HG02943 (cell line): ENCODE measurements around the gene TTC36.
"Not testable (repeated sequence)": the region's sequence is repeated elsewhere in the genome, so short reads cannot be mapped to it uniquely, and the experiment has no call there.

Experiments used
- ATAC-seq: cut with Tn5 transposase; IDR thresholded peaks from one replicate; pipeline ENCODE4 v1.9.1; 2021; ENCODE audit warnings: mild to moderate bottlenecking, low read depth, moderate library complexity; ENCODE audit not compliant: unreplicated experiment

Gene TTC36

GRCh38 chr11:118531597-118532084 lies 4.4 kb downstream of the TTC36 start:
- no peak for ATAC-seq

DNA sequence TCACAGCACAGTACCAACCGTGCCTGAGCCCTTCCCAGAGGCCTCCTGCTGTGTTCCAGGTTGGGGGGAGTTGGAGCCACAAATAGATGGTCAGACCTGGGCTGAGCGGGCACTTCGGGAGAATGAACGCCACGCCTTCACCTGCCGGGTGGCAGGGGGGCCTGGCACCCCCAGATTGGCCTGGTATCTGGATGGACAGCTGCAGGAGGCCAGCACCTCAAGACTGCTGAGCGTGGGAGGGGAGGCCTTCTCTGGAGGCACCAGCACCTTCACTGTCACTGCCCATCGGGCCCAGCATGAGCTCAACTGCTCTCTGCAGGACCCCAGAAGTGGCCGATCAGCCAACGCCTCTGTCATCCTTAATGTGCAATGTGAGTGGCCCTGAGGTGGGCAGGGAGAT lies 4.8 kb downstream of the TTC36 start:
- no peak for ATAC-seq

GRCh38 chr11:118532852-118533768 lies 5.8 kb downstream of the TTC36 start:
- ATAC-seq, result no peak

DNA sequence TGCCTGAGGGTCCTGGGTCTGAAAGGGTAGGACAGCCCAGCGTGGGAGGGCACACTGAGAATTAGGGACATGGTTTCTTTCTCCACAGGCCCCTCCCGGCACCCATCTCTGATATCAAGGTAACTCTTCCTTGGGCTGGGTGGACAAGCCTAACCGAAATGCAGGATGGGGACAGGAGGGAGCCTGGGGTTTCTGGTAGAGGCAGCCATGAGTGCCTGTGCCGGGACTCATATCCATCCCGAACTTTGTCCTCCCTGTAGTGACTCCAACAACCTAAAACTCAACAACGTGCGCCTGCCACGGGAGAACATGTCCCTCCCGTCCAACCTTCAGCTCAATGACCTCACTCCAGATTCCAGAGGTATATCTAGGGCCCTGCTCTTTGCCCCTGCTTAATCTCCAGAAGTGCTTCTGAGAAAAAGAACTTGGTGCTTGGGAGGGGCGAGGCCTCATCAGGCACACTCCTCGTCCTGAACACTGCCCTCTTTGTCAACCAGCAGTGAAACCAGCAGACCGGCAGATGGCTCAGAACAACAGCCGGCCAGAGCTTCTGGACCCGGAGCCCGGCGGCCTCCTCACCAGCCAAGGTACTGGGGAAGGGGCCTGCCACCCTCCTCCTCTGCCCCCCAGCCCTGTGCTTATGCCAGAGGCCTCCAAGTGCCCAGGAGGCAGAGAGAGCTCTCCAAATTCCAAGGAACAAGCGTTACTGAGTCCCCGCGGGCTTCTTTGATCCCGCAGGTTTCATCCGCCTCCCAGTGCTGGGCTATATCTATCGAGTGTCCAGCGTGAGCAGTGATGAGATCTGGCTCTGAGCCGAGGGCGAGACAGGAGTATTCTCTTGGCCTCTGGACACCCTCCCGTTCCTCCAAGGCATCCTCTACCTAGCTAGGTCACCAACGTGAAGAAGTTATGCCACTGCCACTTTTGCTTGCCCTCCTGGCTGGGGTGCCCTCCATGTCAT lies 6.8 kb downstream of the TTC36 start:
- ATAC-seq, result no peak

DNA sequence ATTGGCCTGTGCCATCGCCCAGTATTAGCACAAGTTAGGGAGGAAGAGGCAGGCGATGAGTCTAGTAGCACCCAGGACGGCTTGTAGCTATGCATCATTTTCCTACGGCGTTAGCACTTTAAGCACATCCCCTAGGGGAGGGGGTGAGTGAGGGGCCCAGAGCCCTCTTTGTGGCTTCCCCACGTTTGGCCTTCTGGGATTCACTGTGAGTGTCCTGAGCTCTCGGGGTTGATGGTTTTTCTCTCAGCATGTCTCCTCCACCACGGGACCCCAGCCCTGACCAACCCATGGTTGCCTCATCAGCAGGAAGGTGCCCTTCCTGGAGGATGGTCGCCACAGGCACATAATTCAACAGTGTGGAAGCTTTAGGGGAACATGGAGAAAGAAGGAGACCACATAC lies 8.0 kb downstream of the TTC36 start:
- ATAC-seq, result no peak

DNA sequence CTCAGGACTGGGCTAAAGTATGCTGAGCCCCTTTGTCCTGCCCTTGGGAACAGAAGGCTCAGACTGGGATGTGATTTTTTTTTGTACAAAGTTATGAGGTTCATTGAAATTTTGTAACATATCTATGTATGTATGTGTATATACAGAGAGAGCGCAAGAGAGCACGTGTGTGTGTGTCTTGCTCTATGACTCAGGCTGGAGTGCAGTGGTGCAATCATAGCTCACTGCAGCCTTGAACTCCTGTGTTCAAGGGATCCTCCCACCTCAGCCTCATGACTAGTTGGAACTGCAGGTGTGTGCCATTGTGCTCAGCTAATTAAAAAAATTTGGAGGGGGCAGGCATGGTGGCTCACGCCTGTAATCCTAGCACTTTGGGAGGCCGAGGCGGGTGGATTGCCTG lies 9.5 kb downstream of the TTC36 start:
- ATAC-seq, result no peak

- no peak for ATAC-seq
Measured at GRCh38 chr11:118537409-118537980, 10.2 kb downstream of the TTC36 start.

- ATAC-seq, result no peak
Measured at GRCh38 chr11:118544010-118544646, 16.9 kb downstream of the TTC36 start.

DNA sequence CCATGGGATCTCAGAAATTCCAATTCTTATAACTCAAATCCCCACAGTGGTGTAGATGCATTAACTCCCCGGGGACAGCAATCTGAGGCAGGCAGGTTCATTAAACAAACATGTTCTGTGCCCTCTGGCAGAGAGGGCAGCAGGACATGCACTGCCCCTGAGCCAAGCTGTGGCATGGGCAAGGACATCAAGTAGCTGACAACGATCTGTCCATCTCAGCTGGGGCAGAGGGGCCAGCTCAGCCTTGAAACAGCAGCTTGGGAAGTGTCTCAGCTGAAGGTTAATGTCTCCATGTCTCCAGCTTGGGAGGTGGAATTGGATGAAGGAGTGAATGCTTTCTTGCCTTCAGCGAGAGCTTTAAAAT lies 17.4 kb downstream of the TTC36 start:
- ATAC-seq, result no peak

DNA sequence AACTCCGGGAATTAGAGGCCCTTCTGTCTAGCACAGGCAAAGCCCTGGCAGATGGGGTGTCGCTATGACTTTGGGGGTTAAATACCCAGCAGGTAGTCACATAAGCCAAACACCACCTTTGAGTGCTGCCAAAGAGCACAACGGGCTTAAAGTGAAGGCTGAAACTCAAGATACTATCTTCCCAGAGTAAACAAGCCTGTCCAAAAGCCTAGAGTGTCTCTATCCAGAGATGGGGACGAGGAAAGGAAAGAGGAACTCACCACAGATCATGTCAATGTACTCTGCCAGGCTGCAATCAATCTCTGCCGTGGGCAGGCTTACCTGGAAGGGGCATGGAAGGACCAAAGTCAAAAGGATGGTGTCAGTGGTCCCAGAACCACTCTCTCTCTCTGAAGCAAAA lies 18.3 kb downstream of the TTC36 start:
- ATAC-seq, result no peak

- no peak for ATAC-seq
Measured at GRCh38 chr11:118547132-118547531, 19.9 kb downstream of the TTC36 start.

- no peak for ATAC-seq
Measured at GRCh38 chr11:118552341-118552740, 25.1 kb downstream of the TTC36 start.

- ATAC-seq, result no peak
Measured at GRCh38 chr11:118560806-118561205, 33.5 kb downstream of the TTC36 start.

- no peak for ATAC-seq
Measured at GRCh38 chr11:118565051-118565450, 37.8 kb downstream of the TTC36 start.

GRCh38 chr11:118569670-118570069 lies 42.4 kb downstream of the TTC36 start:
- ATAC-seq, result no peak

DNA sequence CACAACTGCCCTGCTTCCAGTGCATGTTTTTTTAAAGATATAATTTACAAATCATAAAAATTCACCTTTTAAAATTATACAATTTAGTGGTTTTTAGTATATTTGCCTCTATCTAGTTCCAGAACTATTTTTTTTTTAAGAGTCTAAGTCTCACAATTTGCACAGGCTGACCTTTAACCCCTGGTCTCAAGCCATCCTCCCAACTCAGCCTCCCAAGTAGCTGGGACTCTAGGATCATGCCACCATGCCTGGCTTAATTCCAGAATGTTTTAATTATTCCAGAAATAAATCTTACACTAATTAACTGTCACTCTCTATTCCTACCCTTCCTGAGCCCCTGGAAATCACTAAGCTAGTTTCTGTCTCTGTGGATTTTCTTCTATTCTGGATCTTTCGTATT lies 43.5 kb downstream of the TTC36 start:
- ATAC-seq, result no peak

DNA sequence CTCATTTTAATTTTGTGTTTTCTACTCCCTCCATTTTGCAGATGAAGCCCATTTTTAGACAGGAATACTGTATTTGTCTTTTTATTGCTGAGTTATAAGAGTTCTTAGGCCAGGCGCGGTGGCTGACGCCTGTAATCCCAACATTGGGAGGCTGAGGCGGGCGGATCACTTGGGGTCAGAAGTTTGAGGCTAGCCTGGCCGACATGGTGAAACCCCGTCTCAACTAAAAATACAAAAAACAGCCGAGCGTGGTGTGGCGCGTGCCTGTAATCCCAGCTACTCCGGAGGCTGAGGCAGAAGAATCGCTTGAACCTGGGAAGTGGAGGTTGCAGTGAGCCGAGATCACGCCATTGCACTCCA lies 44.4 kb downstream of the TTC36 start:
- not testable (repeated sequence) for ATAC-seq

DNA sequence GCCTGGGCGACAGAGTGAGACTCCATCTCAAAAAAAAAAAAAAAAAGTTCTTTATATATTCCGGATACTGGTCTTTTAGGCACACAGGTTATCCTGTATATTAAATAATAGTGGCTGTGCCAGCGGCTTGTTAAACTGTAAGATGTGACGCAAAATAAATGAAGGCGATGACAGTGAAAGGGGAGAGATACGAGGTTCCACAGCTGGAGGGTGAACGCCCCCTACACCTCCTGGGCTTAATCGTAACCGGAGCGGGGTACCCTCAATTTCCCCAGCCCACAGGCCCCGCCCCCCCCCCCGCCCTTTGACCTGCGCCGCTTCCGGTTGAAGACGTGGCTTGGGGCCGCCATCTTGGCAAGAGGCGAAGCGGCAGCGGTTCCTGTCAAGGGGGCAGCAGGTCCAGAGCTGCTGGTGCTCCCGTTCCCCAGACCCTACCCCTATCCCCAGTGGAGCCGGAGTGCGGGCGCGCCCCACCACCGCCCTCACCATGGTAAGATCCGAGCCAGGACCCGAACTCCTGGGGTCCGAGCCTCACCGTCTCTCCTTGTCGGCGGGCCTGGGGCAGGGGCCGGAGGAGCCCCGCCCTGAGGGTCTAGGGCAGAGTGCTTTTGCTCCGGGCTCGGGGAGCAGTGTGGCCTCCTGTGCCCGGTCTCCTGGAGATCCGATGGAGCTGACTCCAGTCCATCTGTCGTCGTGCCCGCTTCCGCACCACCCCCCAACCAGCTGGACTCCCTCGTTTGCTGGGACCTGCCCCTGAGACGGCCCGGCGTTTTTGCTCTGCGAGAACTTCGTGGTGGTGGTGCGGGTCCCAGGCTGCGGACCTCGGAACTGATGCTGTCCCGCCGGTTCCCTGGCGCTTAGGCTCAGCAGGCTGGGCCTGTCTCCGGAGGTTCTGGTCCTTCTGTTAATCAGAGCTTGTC lies 45.0 kb downstream of the TTC36 start, which contains the start of gene ARCN1:
Gene ARCN1, plus strand, starts transcription at position 349 of the 920 bp plus-strand sequence. Its CDS starts 139 bp downstream, at position 488.
- peak; percentile 63 for ATAC-seq

DNA sequence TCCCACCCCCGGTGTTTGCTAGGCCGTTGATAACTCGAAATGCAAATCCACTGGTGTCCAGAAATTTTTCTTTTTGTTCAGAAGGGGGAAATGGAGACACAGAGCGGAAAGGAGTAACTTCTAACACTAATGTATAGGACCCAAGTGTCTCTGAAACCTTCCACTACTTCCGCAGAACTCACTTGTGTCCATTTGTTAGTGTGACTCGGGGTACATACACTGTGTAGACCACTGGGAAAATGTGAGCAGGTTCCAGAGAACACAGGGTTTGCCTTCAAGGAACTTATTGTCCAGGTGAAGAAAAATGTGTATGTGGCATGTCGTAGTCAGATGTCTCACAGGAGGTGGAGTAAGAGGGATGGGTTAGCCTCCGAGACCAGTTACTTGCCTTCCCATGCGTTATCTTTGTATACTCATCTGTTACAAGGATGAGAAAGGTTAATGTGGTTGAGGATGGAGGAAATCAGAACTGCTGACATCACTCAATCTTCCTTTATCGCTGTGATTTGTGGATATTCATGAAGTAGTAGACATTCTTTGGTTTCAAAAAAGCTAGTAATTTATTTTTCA lies 45.8 kb downstream of the TTC36 start:
- ATAC-seq, result peak; percentile 33
